ENCODE measurements around the gene TNFRSF4. TPM values are rescaled to one million over a fixed set of nuclear protein-coding genes. Genes with fewer than 3 reads are reported as not detected.

TNFRSF4 gene
- total RNA-seq, 4 donors from 2014 or later: 0.39 to 3.7 (median 0.97) TPM

DNA sequence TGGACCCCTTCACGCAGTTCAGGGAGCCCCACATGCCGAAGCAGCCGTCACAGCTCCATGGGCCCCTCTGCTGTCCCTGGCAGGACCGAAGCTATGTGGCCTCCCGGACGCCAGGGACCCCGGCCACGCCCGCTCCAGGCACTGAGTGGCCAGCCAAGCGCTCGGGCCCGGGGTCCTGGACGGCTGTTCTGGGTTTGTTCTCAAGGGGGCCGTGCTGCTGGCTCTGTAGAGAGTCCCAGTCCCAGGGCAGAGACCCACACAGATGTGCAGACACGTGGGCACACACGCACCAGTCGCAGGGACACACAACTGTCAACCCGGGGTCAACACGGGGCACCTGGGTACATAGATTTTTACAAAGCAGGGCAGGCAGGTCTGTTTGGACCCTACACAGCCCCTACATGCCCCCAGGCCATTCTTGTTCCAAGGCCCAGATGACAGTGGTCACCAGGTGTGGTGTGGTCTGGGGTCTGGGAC, 24.8 kb upstream of the TNFRSF4 start:
- H3K4me3 ChIP-seq: no peak overlapping the region
- 62 to 71% methylated on average over 8 to 15 of the region's 19 CpGs for WGBS, 2 donors
- no peak overlapping the region for H3K27ac ChIP-seq
- DNase-seq (ENCODE audit: low spot score in 2 of 2): no peak
- peaks cover 0 to 68% of the 10 kb centered on the region in 2 donors for H3K27me3 ChIP-seq
- H3K36me3 ChIP-seq: peaks cover 0 to 47% (median 0%) of the 10 kb centered on the region in 3 donors
- TF ChIP-seq EP300 (IDR thresholded peaks at IDR 0.05) (no peak), POLR2A (IDR thresholded peaks at IDR 0.05) (no peak)
- TF ChIP-seq, protein P1, sequence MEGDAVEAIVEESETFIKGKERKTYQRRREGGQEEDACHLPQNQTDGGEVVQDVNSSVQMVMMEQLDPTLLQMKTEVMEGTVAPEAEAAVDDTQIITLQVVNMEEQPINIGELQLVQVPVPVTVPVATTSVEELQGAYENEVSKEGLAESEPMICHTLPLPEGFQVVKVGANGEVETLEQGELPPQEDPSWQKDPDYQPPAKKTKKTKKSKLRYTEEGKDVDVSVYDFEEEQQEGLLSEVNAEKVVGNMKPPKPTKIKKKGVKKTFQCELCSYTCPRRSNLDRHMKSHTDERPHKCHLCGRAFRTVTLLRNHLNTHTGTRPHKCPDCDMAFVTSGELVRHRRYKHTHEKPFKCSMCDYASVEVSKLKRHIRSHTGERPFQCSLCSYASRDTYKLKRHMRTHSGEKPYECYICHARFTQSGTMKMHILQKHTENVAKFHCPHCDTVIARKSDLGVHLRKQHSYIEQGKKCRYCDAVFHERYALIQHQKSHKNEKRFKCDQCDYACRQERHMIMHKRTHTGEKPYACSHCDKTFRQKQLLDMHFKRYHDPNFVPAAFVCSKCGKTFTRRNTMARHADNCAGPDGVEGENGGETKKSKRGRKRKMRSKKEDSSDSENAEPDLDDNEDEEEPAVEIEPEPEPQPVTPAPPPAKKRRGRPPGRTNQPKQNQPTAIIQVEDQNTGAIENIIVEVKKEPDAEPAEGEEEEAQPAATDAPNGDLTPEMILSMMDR (IDR thresholded peaks at IDR 0.05): no peak
- no peaks in the 10 kb centered on the region for H3K9me3 ChIP-seq
- H3K4me1 ChIP-seq: peaks cover 0 to 42% (median 7%) of the 10 kb centered on the region in 4 donors

DNA sequence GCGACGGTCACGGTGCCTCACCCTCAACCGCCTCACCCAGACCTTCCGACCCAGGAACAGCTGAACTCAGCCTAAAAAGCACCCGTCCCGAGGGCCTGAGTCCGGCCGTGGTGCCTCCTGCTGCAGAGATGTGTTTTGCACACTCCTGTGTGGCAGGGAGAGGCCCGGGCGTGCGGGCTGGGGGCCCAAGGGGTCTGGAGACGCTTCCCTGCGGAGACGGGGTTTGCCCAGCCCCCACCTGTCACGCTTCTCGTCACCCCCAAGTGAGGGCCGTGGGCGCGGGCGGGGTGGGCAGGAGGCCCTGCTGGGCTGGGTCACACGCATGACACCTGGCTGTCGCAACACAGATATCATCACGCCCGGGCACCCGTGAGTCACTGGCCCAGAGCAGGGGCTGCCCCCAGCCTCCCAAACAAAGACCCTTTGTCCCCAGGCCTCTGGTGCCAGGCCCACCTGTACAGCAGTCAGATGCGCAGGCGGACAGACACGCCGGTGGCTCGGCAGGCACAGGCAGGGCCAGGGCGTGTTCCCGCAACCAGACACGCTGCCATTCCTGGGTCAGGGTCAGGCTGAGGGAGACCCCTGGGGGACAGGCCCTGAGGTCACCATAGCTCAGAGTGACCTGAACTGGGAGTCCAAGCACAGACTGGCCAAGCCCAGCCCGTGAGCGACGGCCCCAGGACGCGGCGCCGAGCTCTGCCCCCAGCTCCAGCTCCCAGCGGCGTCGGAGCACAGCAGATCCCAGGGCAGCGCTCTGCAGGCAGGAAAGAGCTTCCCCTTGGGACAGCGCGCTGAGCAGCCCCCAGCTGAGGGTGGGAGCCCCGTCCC, 24.1 kb upstream of the TNFRSF4 start:
- DNase-seq (ENCODE audit: low spot score in 2 of 2): no peak
- H3K27me3 ChIP-seq: peaks cover 0 to 62% of the 10 kb centered on the region in 2 donors
- no peak overlapping the region for H3K4me3 ChIP-seq
- H3K36me3 ChIP-seq: peaks cover 0 to 51% (median 0%) of the 10 kb centered on the region in 3 donors
- H3K9me3 ChIP-seq: no peaks in the 10 kb centered on the region
- no peak overlapping the region for H3K27ac ChIP-seq
- TF ChIP-seq POLR2A (IDR thresholded peaks at IDR 0.05) (no peak), EP300 (IDR thresholded peaks at IDR 0.05) (no peak)
- TF ChIP-seq, protein P1 (IDR thresholded peaks at IDR 0.05): no peak
- H3K4me1 ChIP-seq: peaks cover 0 to 44% (median 9%) of the 10 kb centered on the region in 4 donors
- WGBS, 2 donors: 36 to 40% methylated on average over 1 to 26 of the region's 48 CpGs

DNA sequence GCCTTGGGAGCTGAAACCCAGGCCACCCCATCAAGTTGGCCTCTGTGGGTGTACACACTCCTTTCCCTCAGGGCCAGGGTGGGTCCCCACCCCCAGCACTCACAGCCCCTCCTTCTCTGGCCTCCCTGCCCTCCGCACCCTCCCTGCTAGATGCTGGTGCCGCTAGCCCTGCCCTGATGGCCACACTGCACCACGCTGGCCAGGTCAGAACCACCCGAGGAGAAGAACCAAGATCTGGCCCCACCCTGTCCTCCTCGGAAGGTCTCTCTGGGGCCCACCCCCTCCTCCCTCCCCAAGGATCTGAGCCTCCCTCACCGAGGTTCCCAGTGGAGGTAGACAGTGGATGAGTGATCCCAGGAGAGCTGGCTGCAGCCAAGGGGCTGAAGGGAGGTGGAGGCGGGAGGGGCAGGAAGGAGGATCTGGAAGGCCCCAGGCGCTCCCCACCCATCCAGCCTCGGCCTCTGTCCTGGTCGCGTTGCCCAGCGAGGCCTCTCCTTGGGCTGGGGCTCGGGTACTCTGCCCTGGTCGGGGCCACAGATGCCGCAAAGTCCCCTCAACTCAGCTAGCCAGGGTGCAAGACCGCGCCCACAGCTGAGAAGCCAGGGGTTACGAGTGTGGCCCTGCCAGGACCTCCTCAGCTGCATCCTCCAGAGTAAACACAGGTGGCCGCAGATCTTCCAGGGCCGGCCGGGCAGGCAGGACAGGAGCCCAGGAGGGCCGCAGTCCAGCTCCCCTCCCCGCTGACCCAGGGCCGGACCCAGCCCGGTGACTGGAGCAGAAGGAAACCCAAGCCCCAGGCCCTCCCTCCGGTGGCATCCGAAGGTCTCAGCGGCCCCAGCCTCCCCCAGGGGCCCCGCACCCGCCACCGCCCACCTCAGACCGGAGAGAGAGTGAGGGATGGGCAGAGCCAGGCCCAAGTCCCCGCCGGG, 23.3 kb upstream of the TNFRSF4 start:
- peaks cover 0 to 54% of the 10 kb centered on the region in 2 donors for H3K27me3 ChIP-seq
- no peak overlapping the region for H3K4me3 ChIP-seq
- no peaks in the 10 kb centered on the region for H3K9me3 ChIP-seq
- peaks cover 0 to 44% (median 0%) of the 10 kb centered on the region in 3 donors for H3K36me3 ChIP-seq
- H3K4me1 ChIP-seq: peaks cover 0 to 51% (median 11%) of the 10 kb centered on the region in 4 donors
- H3K27ac ChIP-seq: no peak overlapping the region
- DNase-seq (ENCODE audit: low spot score in 2 of 2): no peak
- 30 to 49% methylated on average over 24 to 25 of the region's 34 CpGs for WGBS, 2 donors
- TF ChIP-seq EP300 (IDR thresholded peaks at IDR 0.05) (no peak), POLR2A (IDR thresholded peaks at IDR 0.05) (no peak)
- TF ChIP-seq, protein P1 (IDR thresholded peaks at IDR 0.05): no peak

DNA sequence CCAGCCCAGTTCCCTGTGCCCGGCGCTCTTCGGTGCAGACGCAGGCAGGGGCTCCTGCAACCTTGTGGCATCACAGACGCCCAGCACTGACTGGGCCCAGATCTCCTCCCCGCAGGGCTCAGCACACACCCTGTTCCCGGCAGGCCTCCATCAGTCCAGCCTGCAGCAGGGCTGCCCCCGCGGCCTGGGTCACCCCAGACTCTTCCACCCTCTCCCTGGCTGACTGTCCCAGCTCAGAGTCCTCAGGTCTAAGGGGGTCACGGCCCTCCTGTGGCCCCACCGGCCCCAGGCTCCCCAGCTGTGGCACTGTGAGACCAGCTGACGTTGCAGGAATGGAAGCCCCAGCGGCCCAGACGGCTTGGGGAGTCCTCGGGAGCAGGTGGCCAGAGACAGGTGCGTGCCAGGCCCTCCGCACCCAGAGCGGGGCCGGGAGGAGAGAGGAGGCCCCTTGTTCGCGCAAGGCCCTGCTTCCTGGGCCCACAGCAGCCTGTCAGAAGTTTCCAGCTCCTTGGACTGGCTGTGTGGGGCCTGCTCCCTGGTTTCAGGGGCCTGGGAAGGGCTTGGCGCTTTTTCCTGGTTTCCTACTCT, 22.3 kb upstream of the TNFRSF4 start:
- Histone ChIP-seq H3K9me3 (no peaks in the 10 kb centered on the region), H3K4me1 (peaks cover 0 to 51% (median 11%) of the 10 kb centered on the region in 4 donors), H3K27me3 (peaks cover 0 to 45% of the 10 kb centered on the region in 2 donors), H3K4me3 (no peak overlapping the region), H3K27ac (no peak overlapping the region), H3K36me3 (peaks cover 0 to 35% (median 0%) of the 10 kb centered on the region in 3 donors)
- no peak for DNase-seq (ENCODE audit: low spot score in 2 of 2)
- TF ChIP-seq EP300 (IDR thresholded peaks at IDR 0.05) (no peak), POLR2A (IDR thresholded peaks at IDR 0.05) (no peak)
- TF ChIP-seq, protein P1 (IDR thresholded peaks at IDR 0.05): no peak
- WGBS, 2 donors: 66 to 74% methylated on average over 13 to 17 of the region's 22 CpGs

Measured in tibial nerve (tissue), 4 donors.